NCI-H510A (cell line): ENCODE results near the gene OR2H2.

Source experiments
- DNase-seq: peaks from one replicate; lab custom pipeline; 2025; lab: John Stamatoyannopoulos, UW

OR2H2 gene

GRCh38 chr6:29584821-29585220 is at the start of gene OR2H2:
Gene OR2H2, plus strand, starts transcription at chr6:29585121. Its CDS starts 2,824 bp downstream, at chr6:29587945.
- no peak for DNase-seq

GRCh38 chr6:29537714-29538403 is 47.1 kb upstream of the OR2H2 start:
- DNase-seq = no peak

GRCh38 chr6:29547573-29547972 is 37.3 kb upstream of the OR2H2 start:
- DNase-seq = no peak

- no peak for DNase-seq
These were observed 32.3 kb upstream of the OR2H2 start for GRCh38 chr6:29552512-29553051.

- no peak for DNase-seq
These were observed 31.5 kb upstream of the OR2H2 start for GRCh38 chr6:29553268-29554057.

GRCh38 chr6:29554764-29555163 is 30.2 kb upstream of the OR2H2 start:
- no peak for DNase-seq

- no peak for DNase-seq
These were observed 27.6 kb upstream of the OR2H2 start for GRCh38 chr6:29557320-29557719.

- no peak for DNase-seq
These were observed 26.4 kb upstream of the OR2H2 start for GRCh38 chr6:29558439-29559079.

- no peak for DNase-seq
These were observed 25.2 kb upstream of the OR2H2 start, which contains the start of gene UBD for GRCh38 chr6:29559524-29560287. Gene UBD, minus strand, starts transcription at chr6:29559732. Its CDS starts 31 bp downstream, at chr6:29559701.

GRCh38 chr6:29561091-29561490 is 23.8 kb upstream of the OR2H2 start:
- no peak for DNase-seq

- DNase-seq = no peak
These were observed 23.2 kb upstream of the OR2H2 start for GRCh38 chr6:29561606-29562181.

- DNase-seq = no peak
These were observed 21.4 kb upstream of the OR2H2 start for GRCh38 chr6:29563435-29563965.

GRCh38 chr6:29564875-29565274 is 20.0 kb upstream of the OR2H2 start:
- no peak for DNase-seq

- DNase-seq = no peak
These were observed 18.1 kb upstream of the OR2H2 start for GRCh38 chr6:29566856-29567255.

GRCh38 chr6:29567541-29567940 is 17.4 kb upstream of the OR2H2 start:
- no peak for DNase-seq

- no peak for DNase-seq
These were observed 16.9 kb upstream of the OR2H2 start for GRCh38 chr6:29567991-29568390.

GRCh38 chr6:29576056-29576455 is 8.9 kb upstream of the OR2H2 start:
- DNase-seq = no peak

- DNase-seq = no peak
These were observed 7.4 kb upstream of the OR2H2 start for GRCh38 chr6:29577544-29577943.

- no peak for DNase-seq
These were observed 4.6 kb downstream of the OR2H2 start for GRCh38 chr6:29589423-29590048.

- no peak for DNase-seq
These were observed 5.4 kb downstream of the OR2H2 start for GRCh38 chr6:29590218-29590808.
